Esophagus muscularis mucosa (tissue), 3 donors: ENCODE data around the gene RAD51B.

Source experiments
- CTCF ChIP-seq, 3 experiments: fragments of 200-600 bp in 2 of 3; fragments of 450-650 bp in 1 of 3; sonication (generic) in 2 of 3; IDR thresholded peaks; one replicate each; pipeline ENCODE4 v1.5.1; 2017 to 2019; ENCODE audit warnings: antibody characterized with exemption in 3 of 3, mild to moderate bottlenecking in 2 of 3, moderate library complexity in 1 of 3
- POLR2A ChIP-seq: fragments of 450-650 bp; IDR thresholded peaks from one replicate; pipeline ENCODE4 v1.6.1; 2017; ENCODE audit warnings: antibody characterized with exemption, moderate library complexity, mild to moderate bottlenecking, low read depth

GRCh38 chr14:68361231-68361630 lies 541.7 kb downstream of the RAD51B start:
- TF ChIP-seq POLR2A (no peak), CTCF (IDR thresholded peaks at IDR 0.05) (no peak)
